ENCODE results near the gene HPSE2. TPM values are rescaled to one million over a fixed set of nuclear protein-coding genes. Genes with fewer than 3 reads are reported as not detected.
A peak's percentile ranks its signal among the peaks of the same experiment; 100 is the strongest.

The HPSE2 gene
- total RNA-seq, 1 donor = not detected

DNA sequence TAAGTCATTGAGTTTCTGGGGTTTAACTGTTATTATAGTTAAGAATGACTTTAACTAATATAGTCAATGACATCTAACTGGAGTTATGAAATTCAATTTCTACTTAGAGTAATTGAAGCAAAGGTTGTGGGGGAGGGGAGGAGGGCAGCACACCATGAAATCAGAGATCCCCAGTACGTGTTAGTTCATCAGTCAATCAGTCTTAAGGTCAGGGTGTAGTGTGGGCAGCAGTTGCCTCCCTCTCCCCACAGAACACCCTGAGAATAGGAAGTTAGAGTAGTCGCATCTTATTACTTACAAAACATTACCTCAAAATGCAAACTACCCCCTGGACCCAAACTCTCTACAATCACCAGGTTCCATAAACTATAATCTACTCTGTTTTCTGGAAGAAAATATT lies 781.9 kb downstream of the HPSE2 start:
- H3K4me3 ChIP-seq (ENCODE audit: low read depth, low read length) = no peak overlapping the region
- DNase-seq (ENCODE audit: low read depth) = no peak
- no peak for TF ChIP-seq CTCF (IDR thresholded peaks at IDR 0.05; ENCODE audit: insufficient read depth, low read length)

GRCh38 chr10:98450618-98451017 lies 785.0 kb downstream of the HPSE2 start:
- TF ChIP-seq CTCF (IDR thresholded peaks at IDR 0.05; ENCODE audit: insufficient read depth, low read length) = no peak
- no peak overlapping the region for H3K4me3 ChIP-seq (ENCODE audit: low read depth, low read length)
- no peak for DNase-seq (ENCODE audit: low read depth)

DNA sequence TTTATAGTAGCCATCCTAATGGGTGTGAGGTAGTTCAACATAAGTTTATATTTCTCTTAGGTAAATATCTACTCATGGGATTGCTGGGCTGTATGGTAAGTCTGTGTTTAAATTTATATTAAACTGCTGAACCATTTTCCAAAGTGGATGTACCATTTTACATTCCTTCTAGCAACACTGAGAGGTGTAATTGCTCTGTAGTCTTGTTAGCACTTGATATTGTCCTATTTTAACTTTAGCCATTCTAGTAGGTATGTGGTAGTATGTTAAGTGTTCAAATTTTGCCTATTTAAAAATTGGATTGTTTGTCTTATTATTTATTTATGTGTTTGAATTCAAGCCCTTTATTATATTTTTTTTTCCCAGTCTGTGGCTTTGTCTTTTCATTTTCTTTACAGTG lies 786.4 kb downstream of the HPSE2 start:
- no peak for DNase-seq (ENCODE audit: low read depth)
- TF ChIP-seq CTCF (IDR thresholded peaks at IDR 0.05; ENCODE audit: insufficient read depth, low read length) = no peak
- no peak overlapping the region for H3K4me3 ChIP-seq (ENCODE audit: low read depth, low read length)

DNA sequence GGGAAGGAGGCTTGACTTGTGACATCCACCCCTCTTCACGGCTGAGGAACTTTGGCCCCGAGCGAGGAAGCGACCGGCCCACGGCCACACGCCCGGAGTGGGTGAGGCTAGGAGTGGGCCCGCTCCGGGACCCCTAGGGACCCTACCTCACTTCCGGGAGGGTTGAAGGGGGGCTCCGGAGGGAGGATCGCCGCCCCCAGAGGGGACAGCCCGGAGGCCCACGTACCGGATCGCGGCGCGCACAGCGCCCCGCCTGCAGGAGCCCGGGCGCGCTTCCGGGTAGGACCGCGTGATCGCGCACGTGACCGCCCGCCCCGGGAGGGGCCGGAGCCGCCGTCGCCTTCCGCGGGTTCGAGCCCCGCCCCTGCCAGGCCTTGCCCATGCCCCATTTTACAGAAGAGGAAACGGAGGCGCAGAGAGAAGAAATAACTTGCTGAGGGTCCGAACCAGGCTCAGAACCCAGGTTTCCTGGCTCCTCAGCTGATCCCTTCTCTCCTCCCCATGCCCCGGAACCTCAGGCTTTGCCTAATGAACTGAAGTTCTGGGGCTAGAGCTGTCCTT lies 788.9 kb downstream of the HPSE2 start, which contains the start of gene HPS1:
TSS of gene HPS1 (minus strand) at position 275 of the 561 bp plus-strand sequence. CDS start 3,695 bp downstream, outside the sequence.
- DNase-seq (ENCODE audit: low read depth) = peak; percentile 68
- H3K4me3 ChIP-seq (ENCODE audit: low read depth, low read length) = peak within 1 kb of the TSS; percentile 83
- TF ChIP-seq CTCF (IDR thresholded peaks at IDR 0.05; ENCODE audit: insufficient read depth, low read length) = no peak

DNA sequence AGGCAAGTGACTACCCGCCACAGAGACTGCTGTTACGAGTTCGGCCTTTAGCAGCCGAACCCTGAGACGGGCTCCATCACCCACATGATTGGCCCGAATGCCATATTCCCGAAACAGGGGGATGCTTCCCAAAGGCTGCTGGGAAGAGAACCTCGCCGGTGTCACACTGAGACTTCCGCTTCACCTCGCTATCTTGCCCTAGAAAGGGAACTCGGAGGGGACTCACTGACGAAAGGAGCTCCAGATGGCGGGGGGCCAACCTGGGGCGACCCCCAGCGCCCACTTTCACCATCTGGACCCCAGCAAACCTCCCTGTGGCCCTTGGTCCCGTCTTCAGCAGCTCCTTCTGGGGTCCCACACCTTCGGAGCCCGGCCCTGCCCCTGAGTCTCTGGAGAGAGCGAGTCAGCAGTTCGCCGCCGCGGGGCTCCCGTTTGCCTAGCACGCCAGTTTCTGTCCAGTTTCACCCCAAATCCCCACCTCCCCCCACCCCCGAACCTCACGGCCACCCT lies 789.4 kb downstream of the HPSE2 start:
- H3K4me3 ChIP-seq (ENCODE audit: low read depth, low read length) = peak overlapping the region; percentile 83
- peak; percentile 41 for DNase-seq (ENCODE audit: low read depth)
- TF ChIP-seq CTCF (IDR thresholded peaks at IDR 0.05; ENCODE audit: insufficient read depth, low read length) = no peak

DNA sequence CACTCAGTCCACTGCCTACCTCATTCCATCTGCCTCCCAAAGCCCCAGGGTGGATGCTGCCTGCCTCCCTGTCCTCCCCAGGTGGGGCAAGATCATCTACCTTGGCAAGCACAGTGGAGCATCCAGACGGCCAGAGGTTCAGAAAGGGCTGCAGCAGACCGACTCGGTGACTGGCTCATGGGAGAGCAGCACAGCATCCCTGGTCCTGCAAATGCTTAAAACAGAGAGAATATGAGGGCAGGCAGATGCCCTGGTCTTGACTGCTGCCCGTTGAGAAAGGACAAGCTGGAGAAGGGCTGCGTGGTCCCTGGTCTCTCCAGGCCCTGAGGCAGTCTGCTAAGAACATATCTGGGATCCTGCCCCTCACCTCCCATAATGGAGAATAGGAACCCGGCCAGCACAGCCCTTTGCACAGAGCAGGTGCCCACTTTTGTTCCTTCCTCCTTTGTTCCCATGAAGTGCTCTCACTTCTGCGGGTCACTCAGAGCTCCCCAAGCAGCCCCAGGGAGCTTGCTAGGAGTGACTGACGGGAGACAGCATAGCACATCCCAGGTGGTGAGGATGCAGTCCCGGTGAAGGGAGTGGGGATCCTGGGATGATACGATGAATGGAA lies 790.3 kb downstream of the HPSE2 start:
- DNase-seq (ENCODE audit: low read depth) = no peak
- peak overlapping the region; percentile 83 for H3K4me3 ChIP-seq (ENCODE audit: low read depth, low read length)
- TF ChIP-seq CTCF (IDR thresholded peaks at IDR 0.05; ENCODE audit: insufficient read depth, low read length) = no peak
